OCI-LY7 (cell line): ENCODE data around the gene RAP1GDS1.
"Not testable (repeated sequence)": the region's sequence is repeated elsewhere in the genome, so short reads cannot be mapped to it uniquely, and the experiment has no call there.

Experiments
- CTCF ChIP-seq: fragments of 200-600 bp; sonication (generic); conservative IDR thresholded peaks from 2 replicates; pipeline ENCODE4 v1.5.1; 2014; ENCODE audit warnings: mild to moderate bottlenecking, antibody characterized with exemption, low read length, moderate library complexity, mixed read lengths
- EZH2phosphoT487 ChIP-seq: fragments of 200-600 bp; sonication (generic); IDR thresholded peaks from 2 replicates; pipeline ENCODE4 v1.6.1; 2018; ENCODE audit warnings: low read depth, borderline replicate concordance, mild to moderate bottlenecking, mixed run types, antibody characterized with exemption, low read length, moderate library complexity, mixed read lengths

GRCh38 chr4:98420151-98420550 lies 159.0 kb downstream of the RAP1GDS1 start:
- TF ChIP-seq CTCF, EZH2phosphoT487: not testable (repeated sequence)
